C4-2B (cell line): Measurements from ENCODE around the gene GPC2.
"Not testable (repeated sequence)": the region's sequence is repeated elsewhere in the genome, so short reads cannot be mapped to it uniquely, and the experiment has no call there.

Experiments used
- CTCF ChIP-seq: fragments of 450-650 bp; conservative IDR thresholded peaks from 2 replicates; pipeline ENCODE4 v1.5.1; 2017; ENCODE audit warnings: mild to moderate bottlenecking
- ZFX ChIP-seq: fragments of 450-650 bp; IDR thresholded peaks from 2 replicates; pipeline ENCODE4 v1.6.1; 2017

DNA sequence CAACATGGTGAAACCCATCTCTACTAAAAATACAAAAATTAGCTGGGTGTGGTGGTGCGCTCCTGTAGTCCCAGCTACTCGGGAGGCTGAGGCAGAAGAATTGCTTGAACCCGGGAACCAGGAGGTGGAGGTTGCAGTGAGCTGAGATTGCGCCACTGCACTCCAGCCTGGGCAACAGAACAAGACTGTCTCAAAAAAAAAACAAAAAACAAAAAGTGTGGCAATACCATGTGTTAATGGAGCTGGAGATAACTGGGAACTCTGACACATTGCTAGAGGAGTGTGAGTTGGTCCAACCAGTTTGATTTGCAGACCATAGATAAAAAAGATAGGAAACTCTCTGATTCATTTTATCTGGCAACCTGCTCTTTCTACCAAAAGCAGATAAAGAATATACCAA is 30.8 kb downstream of the GPC2 start:
- not testable (repeated sequence) for TF ChIP-seq CTCF, ZFX
